ENCODE measurements around the gene PUM1. TPM values are rescaled to one million over a fixed set of nuclear protein-coding genes. Genes with fewer than 3 reads are reported as not detected.

Gene PUM1
- total and polyA plus RNA-seq, 8 donors: 12.9 to 126 (median 78.5) TPM

- Histone ChIP-seq H3K36me3 (peaks cover 4 to 55% (median 40%) of the 10 kb centered on the region in 4 donors), H3K27ac (no peak overlapping the region), H3K4me1 (peaks cover 5 to 79% (median 37%) of the 10 kb centered on the region in 4 donors), H3K4me3 (no peak overlapping the region), H3K9me3 (no peaks in the 10 kb centered on the region), H3K27me3 (no peaks in the 10 kb centered on the region)
- no peak for DNase-seq
- WGBS, 5 donors: 80 to 87% (median 83%) methylated on average over 6 of the region's 6 CpGs
- TF ChIP-seq POLR2A (IDR thresholded peaks at IDR 0.05): no peak
- TF ChIP-seq EP300 (IDR thresholded peaks at IDR 0.05): no peak
- TF ChIP-seq POLR2AphosphoS5 (IDR thresholded peaks at IDR 0.05): no peak
- TF ChIP-seq CTCF (IDR thresholded peaks at IDR 0.05): no peak
- intact Hi-C loops (cut with DNase I; ENCODE audit: low total_unique reads): no loop called here
Observed at GRCh38 chr1:31003613-31004230, 61.8 kb downstream of the PUM1 start.

DNA sequence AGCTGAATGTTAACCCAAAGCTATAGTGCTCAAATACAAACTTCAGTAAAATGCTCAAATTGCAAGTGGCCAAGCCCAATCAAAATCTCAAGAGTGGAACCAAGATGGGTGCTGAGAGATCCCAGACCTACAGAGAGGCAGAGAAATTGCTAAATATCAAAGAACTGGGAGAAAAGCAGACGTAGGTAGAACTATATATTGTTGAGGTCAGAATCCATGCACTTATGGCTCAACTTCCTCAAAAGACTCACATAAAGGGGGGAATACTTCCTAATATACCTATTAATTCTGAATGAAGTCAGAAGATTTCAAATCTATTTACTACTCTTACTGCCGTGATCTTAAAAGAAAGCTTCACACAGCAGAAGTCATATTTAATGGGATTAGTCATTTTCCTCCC is 65.2 kb downstream of the PUM1 start:
- peaks cover 4 to 60% (median 41%) of the 10 kb centered on the region in 4 donors for H3K36me3 ChIP-seq
- WGBS, 5 donors: 81 to 93% (median 87%) methylated on average over 2 of the region's 2 CpGs
- H3K4me3 ChIP-seq: no peak overlapping the region
- H3K9me3 ChIP-seq: no peaks in the 10 kb centered on the region
- no peak for DNase-seq
- TF ChIP-seq POLR2A (IDR thresholded peaks at IDR 0.05): no peak
- TF ChIP-seq EP300 (IDR thresholded peaks at IDR 0.05): no peak
- no peak for TF ChIP-seq CTCF (IDR thresholded peaks at IDR 0.05)
- no peak for TF ChIP-seq POLR2AphosphoS5 (IDR thresholded peaks at IDR 0.05)
- H3K27me3 ChIP-seq: no peaks in the 10 kb centered on the region
- H3K27ac ChIP-seq: no peak overlapping the region
- intact Hi-C loops (cut with DNase I; ENCODE audit: low total_unique reads): no loop called here
- peaks cover 0 to 75% (median 26%) of the 10 kb centered on the region in 4 donors for H3K4me1 ChIP-seq

DNA sequence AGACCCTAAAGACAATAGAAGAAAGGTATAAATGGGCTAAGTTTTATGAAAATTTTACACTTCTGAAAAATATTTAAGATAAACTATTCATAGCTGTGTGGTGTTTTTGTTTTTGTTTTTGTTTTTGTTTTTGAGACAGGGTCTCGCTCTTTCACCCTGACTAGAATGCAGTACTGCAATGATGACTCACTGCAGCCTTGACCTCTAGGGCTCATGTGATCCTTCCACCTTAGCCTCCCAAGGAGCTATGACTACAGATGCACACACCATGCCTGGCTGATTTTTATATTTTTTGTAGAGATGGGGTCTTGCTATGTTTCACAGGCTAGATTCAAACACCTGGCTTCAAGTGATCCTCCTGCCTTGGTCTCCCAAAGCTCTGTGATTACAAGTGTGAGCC is 66.6 kb downstream of the PUM1 start:
- no peak overlapping the region for H3K27ac ChIP-seq
- H3K27me3 ChIP-seq: no peaks in the 10 kb centered on the region
- 91 to 97% (median 95%) methylated on average over 1 of the region's 1 CpG for WGBS, 5 donors
- intact Hi-C loops (cut with DNase I; ENCODE audit: low total_unique reads): no loop called here
- H3K9me3 ChIP-seq: no peaks in the 10 kb centered on the region
- H3K4me1 ChIP-seq: peaks cover 0 to 70% (median 26%) of the 10 kb centered on the region in 4 donors
- DNase-seq: no peak
- H3K36me3 ChIP-seq: peaks cover 4 to 59% (median 37%) of the 10 kb centered on the region in 4 donors
- no peak overlapping the region for H3K4me3 ChIP-seq
- TF ChIP-seq CTCF (IDR thresholded peaks at IDR 0.05): no peak

GRCh38 chr1:30998171-30998570 is 67.3 kb downstream of the PUM1 start:
- H3K9me3 ChIP-seq: no peaks in the 10 kb centered on the region
- peaks cover 0 to 68% (median 27%) of the 10 kb centered on the region in 4 donors for H3K4me1 ChIP-seq
- intact Hi-C loops (cut with DNase I; ENCODE audit: low total_unique reads): no loop called here
- TF ChIP-seq POLR2AphosphoS5 (IDR thresholded peaks at IDR 0.05) (no peak), POLR2A (IDR thresholded peaks at IDR 0.05) (no peak), EP300 (IDR thresholded peaks at IDR 0.05) (no peak), CTCF (IDR thresholded peaks at IDR 0.05) (no peak)
- H3K27ac ChIP-seq: no peak overlapping the region
- no peaks in the 10 kb centered on the region for H3K27me3 ChIP-seq
- DNase-seq: no peak
- 86 to 96% (median 94%) methylated on average over 5 of the region's 5 CpGs for WGBS, 5 donors
- H3K4me3 ChIP-seq: no peak overlapping the region
- peaks cover 0 to 58% (median 37%) of the 10 kb centered on the region in 4 donors for H3K36me3 ChIP-seq
